Measurements from ENCODE around the gene PSKH1.
"Not testable (repeated sequence)": the region's sequence is repeated elsewhere in the genome, so short reads cannot be mapped to it uniquely, and the experiment has no call there.

PSKH1 gene

GRCh38 chr16:67888331-67888730, 4.7 kb upstream of the PSKH1 start:
- DNase-seq (ENCODE audit: low read depth), result no peak

DNA sequence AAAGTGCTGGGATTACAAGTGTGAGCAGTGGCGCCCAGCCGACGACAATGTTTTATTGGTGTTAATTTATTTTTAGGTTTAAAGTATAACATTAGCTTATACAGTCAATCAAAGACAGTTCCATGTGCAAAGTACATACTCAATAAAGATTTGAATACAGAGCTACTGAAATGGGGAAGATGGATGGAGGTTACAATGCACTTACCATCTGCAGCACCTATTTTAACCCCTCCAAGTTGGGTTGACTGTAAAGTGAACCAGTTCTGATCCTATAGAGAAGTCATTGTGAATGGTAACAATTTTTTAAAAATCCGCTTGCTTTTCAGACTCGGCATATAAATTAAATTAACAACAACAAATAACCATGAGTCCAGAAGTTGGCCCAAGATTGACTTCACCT, 679 bp upstream of the PSKH1 start:
- DNase-seq (ENCODE audit: low read depth), result no peak

DNA sequence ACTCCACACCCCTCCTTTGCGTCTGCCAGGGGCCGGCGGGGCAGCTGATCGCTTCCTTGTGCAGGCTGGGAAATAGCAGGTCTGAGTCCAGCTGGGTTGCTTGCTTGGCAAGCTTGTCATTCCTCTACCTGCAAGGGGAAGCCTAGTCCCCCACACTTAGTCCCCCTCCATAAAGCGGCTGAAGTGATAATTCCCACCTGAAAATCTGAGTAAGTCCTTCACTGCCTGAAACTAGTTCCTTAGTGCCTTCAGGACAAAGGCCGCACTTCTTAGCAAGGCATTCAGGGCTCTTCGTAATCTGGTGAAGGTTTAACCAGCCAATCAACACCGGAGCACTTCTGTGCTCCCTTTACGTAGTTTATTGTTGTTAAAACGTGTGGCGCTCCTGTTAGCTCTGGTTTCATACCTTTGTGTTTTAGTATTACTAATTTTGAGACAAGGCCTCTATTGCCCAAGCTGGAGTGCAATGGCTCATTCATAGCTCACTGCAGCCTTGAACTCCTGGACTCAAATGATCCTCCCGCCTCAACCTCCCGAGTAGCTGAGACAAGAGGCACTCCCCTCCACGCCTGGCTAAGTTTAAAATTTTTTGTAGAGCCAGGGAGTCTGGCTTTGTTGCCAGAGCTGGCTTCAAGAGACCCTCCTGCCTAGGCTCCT, 817 bp downstream of the PSKH1 start:
- DNase-seq (ENCODE audit: low read depth), result no peak

DNA sequence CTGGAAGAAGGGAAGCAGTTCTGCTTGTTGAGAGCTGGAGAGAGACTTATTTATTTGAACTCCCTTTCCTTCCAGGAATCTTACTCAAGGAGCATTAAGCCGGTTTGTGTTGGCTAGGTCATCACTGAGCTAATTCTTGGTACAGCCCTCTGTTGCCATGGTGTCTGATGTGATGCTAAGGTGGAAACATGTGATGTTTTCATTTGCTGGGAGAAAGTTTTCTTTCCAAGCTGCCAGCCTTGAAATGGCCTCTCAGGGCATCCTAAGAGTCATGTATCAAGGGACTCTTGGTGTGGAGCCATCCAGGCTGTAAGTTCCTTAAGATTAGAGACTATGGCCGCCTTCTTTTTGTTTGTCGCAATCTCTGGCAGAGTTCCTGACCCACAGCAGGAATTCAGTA, 4.2 kb downstream of the PSKH1 start:
- DNase-seq (ENCODE audit: low read depth), result no peak

DNA sequence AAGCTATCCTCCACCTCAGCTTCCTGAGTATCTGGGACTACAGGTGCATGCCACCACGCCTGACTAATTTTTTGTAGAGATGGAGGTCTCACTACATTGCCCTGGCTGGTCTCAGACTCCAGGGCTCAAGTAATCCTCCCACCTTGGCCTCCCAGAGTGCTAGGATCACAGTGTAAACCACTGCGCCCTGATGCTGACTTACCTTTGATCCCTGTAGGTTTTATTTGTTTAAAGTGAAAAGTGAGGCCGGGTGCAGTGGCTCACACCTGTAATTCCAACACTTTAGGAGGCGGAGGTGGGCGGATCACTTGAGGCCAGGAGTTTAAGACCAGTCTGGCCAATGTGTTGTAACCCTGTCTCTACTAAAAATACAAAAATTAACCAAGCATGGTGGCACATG, 8.7 kb downstream of the PSKH1 start:
- DNase-seq (ENCODE audit: low read depth), result no peak

DNA sequence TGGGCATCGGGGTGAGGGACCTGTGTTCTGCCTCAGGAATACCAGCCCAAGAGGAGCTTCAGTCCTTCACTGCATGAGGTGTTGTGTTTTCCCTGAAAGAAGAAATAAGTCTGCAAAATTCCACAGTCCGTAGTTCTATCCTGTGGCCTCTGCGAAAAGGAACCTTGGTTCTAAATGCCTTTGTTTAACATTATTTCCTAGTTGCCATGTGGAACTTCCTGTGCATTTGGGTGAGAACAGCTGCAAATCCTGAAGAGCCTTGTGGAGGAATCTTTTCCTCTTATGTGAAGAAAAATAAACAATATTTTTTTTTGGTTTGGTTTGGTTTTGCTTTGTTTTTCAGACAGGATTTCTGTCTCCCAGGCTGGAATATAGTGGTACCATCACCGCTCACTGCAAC, 9.8 kb downstream of the PSKH1 start:
- DNase-seq (ENCODE audit: low read depth), result no peak

GRCh38 chr16:67907397-67908180, 14.5 kb downstream of the PSKH1 start:
- DNase-seq (ENCODE audit: low read depth), result no peak

GRCh38 chr16:67909056-67909742, 16.1 kb downstream of the PSKH1 start:
- DNase-seq (ENCODE audit: low read depth), result no peak

- peak; percentile 59 for DNase-seq (ENCODE audit: low read depth)
Measured at GRCh38 chr16:67910158-67910557, 17.1 kb downstream of the PSKH1 start.

DNA sequence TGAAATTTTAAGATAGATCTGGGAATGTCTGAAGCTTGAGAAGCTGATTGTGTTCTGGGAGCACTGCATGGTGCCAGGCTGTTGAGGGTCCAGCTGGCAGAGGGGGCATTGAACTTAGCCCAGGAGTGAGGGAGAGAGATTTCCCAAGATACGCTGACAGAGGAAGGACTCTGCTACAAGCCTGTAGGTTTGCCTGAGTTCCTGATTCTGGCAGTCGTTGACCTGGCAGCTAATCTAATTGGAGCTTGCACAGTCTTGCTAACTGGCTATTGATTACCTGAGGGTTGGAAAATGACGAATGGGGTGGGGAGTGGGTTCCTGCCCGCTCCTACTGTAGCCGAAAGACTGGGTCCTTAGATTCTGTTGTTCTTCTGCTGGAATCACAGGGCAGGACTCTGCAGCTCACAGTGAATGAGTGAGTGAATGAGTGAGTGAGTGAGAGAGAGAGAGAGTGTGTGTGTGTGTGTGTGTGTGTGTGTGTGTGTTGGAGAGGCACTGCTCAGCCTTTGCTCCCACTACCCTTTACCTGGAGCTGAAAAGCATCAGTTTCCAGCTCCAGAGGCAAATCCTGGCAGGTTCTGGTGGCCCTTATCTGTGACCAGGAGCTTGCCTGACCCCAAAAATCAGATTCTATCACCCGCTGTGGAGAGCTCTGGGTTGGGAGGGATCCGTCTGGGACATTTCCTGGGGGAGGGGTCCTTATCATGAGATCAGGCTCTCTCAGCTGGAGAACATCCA, 21.9 kb downstream of the PSKH1 start:
- no peak for DNase-seq (ENCODE audit: low read depth)

DNA sequence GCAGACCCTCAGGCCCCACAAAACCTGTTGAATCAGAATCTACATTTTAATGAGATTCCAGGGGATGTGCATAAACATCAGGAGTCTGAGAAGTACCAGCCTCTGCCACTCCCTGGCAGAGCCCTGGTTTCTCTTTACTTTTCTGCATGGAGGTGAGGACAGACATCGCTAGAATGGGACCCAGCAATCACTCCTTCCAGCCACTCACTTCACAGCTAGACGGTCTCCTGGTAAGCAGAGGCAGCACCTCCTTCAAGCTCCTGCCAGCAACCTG, 22.4 kb downstream of the PSKH1 start:
- DNase-seq (ENCODE audit: low read depth), result not testable (repeated sequence)

DNA sequence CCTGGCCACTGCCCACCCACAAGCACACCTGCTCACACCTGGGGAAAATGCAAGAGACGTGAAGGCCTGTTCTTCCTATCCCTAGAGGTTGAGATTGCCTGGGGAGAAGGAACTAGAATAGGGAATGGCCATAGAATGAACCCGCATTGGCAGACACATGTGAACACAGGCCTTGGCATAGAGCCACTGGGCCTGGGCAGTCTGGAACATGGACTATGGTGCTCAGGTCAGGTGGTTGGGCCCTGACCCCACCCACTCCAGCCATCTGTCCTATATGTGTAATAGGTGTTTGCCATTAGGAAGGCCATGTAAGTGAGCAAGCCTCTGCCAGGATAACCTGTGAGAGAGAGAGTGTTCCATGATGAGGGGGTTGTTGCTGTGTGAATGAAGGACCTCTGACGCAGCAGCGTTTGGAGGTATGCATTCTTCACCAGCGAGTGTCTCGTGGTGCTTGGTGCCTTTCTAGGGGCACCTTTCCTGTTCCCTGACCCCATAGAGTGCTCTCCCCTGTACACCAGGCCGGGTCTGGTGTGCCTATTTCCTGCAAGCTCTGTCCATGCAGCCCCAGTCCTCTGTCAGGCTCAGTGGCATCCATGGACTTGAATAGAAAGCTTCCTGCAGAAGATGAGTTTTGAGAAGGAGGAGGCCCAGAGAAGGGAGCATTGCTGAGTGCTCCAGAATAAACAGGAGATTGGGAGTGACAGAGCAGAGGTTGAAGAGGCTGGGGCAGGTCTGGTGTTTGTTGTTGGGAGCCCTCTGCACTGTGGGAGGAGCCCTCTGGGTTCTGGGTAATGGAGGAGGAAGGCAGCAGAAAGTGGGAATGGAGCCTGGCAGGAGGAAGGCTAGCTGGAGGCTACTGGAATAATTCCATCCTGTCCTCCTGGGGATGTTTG, 23.0 kb downstream of the PSKH1 start:
- DNase-seq (ENCODE audit: low read depth), result no peak

GRCh38 chr16:67917140-67917851, 24.2 kb downstream of the PSKH1 start:
- no peak for DNase-seq (ENCODE audit: low read depth)

- DNase-seq (ENCODE audit: low read depth), result peak; percentile 68
Measured at GRCh38 chr16:67917852-67918236, 24.8 kb downstream of the PSKH1 start.

DNA sequence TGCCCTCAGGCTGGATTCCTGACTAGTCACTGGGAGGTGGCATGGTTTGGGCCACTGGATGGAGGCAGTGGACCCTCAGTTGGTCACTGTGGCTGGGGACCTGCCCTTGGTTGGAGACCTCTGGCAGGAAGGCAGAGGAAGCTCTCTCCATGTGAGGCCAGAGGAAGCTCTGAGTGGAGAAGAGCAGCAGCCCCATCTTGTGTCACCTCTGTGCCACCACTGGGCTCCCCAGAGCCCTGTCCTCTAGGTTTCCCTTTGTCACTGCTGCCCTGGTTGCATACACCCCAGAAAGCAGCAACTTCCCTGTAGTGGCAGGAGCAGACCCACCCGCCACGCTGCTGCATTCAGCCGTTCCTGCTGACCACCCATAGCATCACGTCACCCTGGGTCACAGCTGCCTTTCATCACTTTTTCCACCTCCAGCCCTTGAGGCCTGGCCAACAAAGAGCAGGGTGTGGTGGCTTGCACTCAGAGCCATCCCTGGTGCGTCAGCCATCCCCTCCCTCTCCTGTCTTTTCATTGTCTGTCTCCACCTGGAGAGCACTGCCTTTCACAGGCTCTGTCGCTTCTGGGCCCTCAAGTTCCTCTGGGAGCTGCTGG, 26.7 kb downstream of the PSKH1 start:
- no peak for DNase-seq (ENCODE audit: low read depth)

GRCh38 chr16:67922221-67922620, 29.2 kb downstream of the PSKH1 start:
- DNase-seq (ENCODE audit: low read depth), result no peak

DNA sequence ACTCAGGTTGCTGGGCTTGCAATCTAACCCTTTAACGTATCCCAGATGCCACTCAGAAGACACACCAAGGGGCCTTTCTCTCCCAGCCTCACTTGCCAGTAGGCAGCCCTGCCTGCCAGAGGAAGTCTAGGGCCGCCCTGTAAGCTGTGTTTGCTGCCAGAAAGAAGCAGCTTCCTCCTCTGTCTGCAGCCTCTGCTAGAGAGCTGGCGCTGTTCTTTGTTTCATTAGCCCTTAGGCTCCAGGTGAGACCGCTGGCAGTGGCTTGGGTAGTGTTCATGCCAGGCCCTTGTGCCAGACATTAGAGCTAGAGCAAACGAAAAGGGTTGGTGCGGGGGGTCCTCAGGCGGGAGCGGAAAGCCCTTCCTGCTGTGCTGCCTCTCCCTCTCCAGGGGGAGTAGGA, 29.7 kb downstream of the PSKH1 start:
- DNase-seq (ENCODE audit: low read depth), result no peak

GRCh38 chr16:67923414-67924116, 30.5 kb downstream of the PSKH1 start:
- no peak for DNase-seq (ENCODE audit: low read depth)

DNA sequence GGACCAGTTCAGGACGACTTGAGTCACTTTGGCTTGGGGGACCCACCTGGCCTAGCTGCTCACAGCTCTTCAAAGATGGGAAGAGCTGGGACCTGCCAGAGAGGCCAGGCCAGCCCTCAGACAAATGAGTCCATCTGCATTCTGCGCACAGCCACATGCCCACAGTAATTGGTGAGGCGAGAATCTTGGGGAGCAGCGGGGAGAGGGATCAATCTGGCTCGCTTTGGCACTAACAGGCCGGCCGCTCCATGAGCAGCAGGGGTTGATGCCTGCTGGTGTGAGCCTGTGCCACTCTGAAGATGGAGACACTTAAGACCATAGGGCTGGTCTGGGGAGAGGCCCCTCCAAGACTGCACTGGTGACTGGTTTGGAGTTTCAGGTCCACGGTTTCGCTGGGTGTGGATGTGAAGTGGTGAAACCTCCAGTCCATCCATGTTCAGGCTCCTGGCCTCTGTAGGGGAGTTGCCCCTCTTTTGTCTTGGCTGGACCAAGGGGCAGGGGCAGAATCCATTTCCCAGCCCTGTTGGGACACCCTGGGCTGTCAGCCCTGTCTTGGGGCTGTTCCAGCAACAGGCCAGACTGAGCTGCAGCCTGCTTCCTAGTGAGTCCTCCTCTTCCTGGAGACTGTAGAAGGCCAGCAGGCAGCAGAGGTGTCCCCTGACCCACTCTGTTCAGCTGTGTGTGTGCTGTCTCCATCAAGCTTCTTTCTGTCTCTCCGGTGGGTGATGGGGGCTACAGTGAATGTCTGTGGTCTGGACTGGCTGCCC, 31.3 kb downstream of the PSKH1 start:
- no peak for DNase-seq (ENCODE audit: low read depth)
